ENCODE results near the gene GNG12.
"Not testable (repeated sequence)": the region's sequence is repeated elsewhere in the genome, so short reads cannot be mapped to it uniquely, and the experiment has no call there.

Gene GNG12

GRCh38 chr1:67739361-67739760 lies 93.9 kb downstream of the GNG12 start:
- Histone ChIP-seq H3K4me1 (ENCODE audit: control insufficient read depth, insufficient read depth, low read length) (no peaks in the 10 kb centered on the region), H3K27me3 (ENCODE audit: control insufficient read depth, insufficient read depth, low read length) (no peaks in the 10 kb centered on the region), H3K27ac (ENCODE audit: low read depth, low read length) (no peak overlapping the region), H3K36me3 (ENCODE audit: control insufficient read depth, insufficient read depth, low read length) (no peaks in the 10 kb centered on the region), H3K9ac (ENCODE audit: low read length) (no peak overlapping the region), H3K4me3 (ENCODE audit: low read length) (no peak overlapping the region)

GRCh38 chr1:67738401-67738800 lies 94.9 kb downstream of the GNG12 start:
- no peaks in the 10 kb centered on the region for H3K36me3 ChIP-seq (ENCODE audit: control insufficient read depth, insufficient read depth, low read length)
- no peak overlapping the region for H3K4me3 ChIP-seq (ENCODE audit: low read length)
- H3K27me3 ChIP-seq (ENCODE audit: control insufficient read depth, insufficient read depth, low read length), result no peaks in the 10 kb centered on the region
- H3K4me1 ChIP-seq (ENCODE audit: control insufficient read depth, insufficient read depth, low read length), result no peaks in the 10 kb centered on the region
- no peak overlapping the region for H3K9ac ChIP-seq (ENCODE audit: low read length)
- H3K27ac ChIP-seq (ENCODE audit: low read depth, low read length), result no peak overlapping the region

- Histone ChIP-seq H3K27ac (ENCODE audit: low read depth, low read length) (no peak overlapping the region), H3K4me1 (ENCODE audit: control insufficient read depth, insufficient read depth, low read length) (no peaks in the 10 kb centered on the region), H3K9ac (ENCODE audit: low read length) (no peak overlapping the region), H3K27me3 (ENCODE audit: control insufficient read depth, insufficient read depth, low read length) (no peaks in the 10 kb centered on the region), H3K36me3 (ENCODE audit: control insufficient read depth, insufficient read depth, low read length) (no peaks in the 10 kb centered on the region), H3K4me3 (ENCODE audit: low read length) (no peak overlapping the region)
Observed at GRCh38 chr1:67737875-67738274, 95.4 kb downstream of the GNG12 start.

- Histone ChIP-seq H3K4me1 (ENCODE audit: control insufficient read depth, insufficient read depth, low read length) (no peaks in the 10 kb centered on the region), H3K36me3 (ENCODE audit: control insufficient read depth, insufficient read depth, low read length) (no peaks in the 10 kb centered on the region), H3K27ac (ENCODE audit: low read depth, low read length) (no peak overlapping the region), H3K4me3 (ENCODE audit: low read length) (peak overlapping the region; percentile 3), H3K27me3 (ENCODE audit: control insufficient read depth, insufficient read depth, low read length) (no peaks in the 10 kb centered on the region), H3K9ac (ENCODE audit: low read length) (no peak overlapping the region)
Observed at GRCh38 chr1:67736750-67737149, 96.5 kb downstream of the GNG12 start.

GRCh38 chr1:67735806-67736627 lies 97.2 kb downstream of the GNG12 start:
- peak overlapping the region; percentile 25 for H3K9ac ChIP-seq (ENCODE audit: low read length)
- H3K4me3 ChIP-seq (ENCODE audit: low read length), result peak overlapping the region; percentile 3
- H3K27ac ChIP-seq (ENCODE audit: low read depth, low read length), result no peak overlapping the region
- H3K36me3 ChIP-seq (ENCODE audit: control insufficient read depth, insufficient read depth, low read length), result no peaks in the 10 kb centered on the region
- H3K27me3 ChIP-seq (ENCODE audit: control insufficient read depth, insufficient read depth, low read length), result no peaks in the 10 kb centered on the region
- H3K4me1 ChIP-seq (ENCODE audit: control insufficient read depth, insufficient read depth, low read length), result no peaks in the 10 kb centered on the region

- no peak overlapping the region for H3K27ac ChIP-seq (ENCODE audit: low read depth, low read length)
- no peak overlapping the region for H3K4me3 ChIP-seq (ENCODE audit: low read length)
- no peaks in the 10 kb centered on the region for H3K4me1 ChIP-seq (ENCODE audit: control insufficient read depth, insufficient read depth, low read length)
- H3K36me3 ChIP-seq (ENCODE audit: control insufficient read depth, insufficient read depth, low read length), result no peaks in the 10 kb centered on the region
- H3K27me3 ChIP-seq (ENCODE audit: control insufficient read depth, insufficient read depth, low read length), result no peaks in the 10 kb centered on the region
- no peak overlapping the region for H3K9ac ChIP-seq (ENCODE audit: low read length)
Observed at GRCh38 chr1:67735206-67735605, 98.1 kb downstream of the GNG12 start.

- Histone ChIP-seq H3K27ac (ENCODE audit: low read depth, low read length) (no peak overlapping the region), H3K4me1 (ENCODE audit: control insufficient read depth, insufficient read depth, low read length) (no peaks in the 10 kb centered on the region), H3K4me3 (ENCODE audit: low read length) (no peak overlapping the region), H3K9ac (ENCODE audit: low read length) (no peak overlapping the region), H3K27me3 (ENCODE audit: control insufficient read depth, insufficient read depth, low read length) (no peaks in the 10 kb centered on the region), H3K36me3 (ENCODE audit: control insufficient read depth, insufficient read depth, low read length) (no peaks in the 10 kb centered on the region)
Observed at GRCh38 chr1:67734323-67734690, 99.0 kb downstream of the GNG12 start.

- H3K36me3 ChIP-seq (ENCODE audit: control insufficient read depth, insufficient read depth, low read length), result no peaks in the 10 kb centered on the region
- no peak overlapping the region for H3K27ac ChIP-seq (ENCODE audit: low read depth, low read length)
- no peak overlapping the region for H3K9ac ChIP-seq (ENCODE audit: low read length)
- no peaks in the 10 kb centered on the region for H3K27me3 ChIP-seq (ENCODE audit: control insufficient read depth, insufficient read depth, low read length)
- H3K4me1 ChIP-seq (ENCODE audit: control insufficient read depth, insufficient read depth, low read length), result no peaks in the 10 kb centered on the region
- H3K4me3 ChIP-seq (ENCODE audit: low read length), result no peak overlapping the region
Observed at GRCh38 chr1:67733681-67734322, 99.5 kb downstream of the GNG12 start.

- Histone ChIP-seq H3K4me1 (ENCODE audit: control insufficient read depth, insufficient read depth, low read length) (no peaks in the 10 kb centered on the region), H3K9ac (ENCODE audit: low read length) (no peak overlapping the region), H3K36me3 (ENCODE audit: control insufficient read depth, insufficient read depth, low read length) (no peaks in the 10 kb centered on the region), H3K27me3 (ENCODE audit: control insufficient read depth, insufficient read depth, low read length) (no peaks in the 10 kb centered on the region), H3K27ac (ENCODE audit: low read depth, low read length) (no peak overlapping the region), H3K4me3 (ENCODE audit: low read length) (no peak overlapping the region)
Observed at GRCh38 chr1:67732750-67733151, 100.5 kb downstream of the GNG12 start.

- no peak overlapping the region for H3K4me3 ChIP-seq (ENCODE audit: low read length)
- no peaks in the 10 kb centered on the region for H3K4me1 ChIP-seq (ENCODE audit: control insufficient read depth, insufficient read depth, low read length)
- no peak overlapping the region for H3K9ac ChIP-seq (ENCODE audit: low read length)
- no peak overlapping the region for H3K27ac ChIP-seq (ENCODE audit: low read depth, low read length)
- H3K36me3 ChIP-seq (ENCODE audit: control insufficient read depth, insufficient read depth, low read length), result no peaks in the 10 kb centered on the region
- no peaks in the 10 kb centered on the region for H3K27me3 ChIP-seq (ENCODE audit: control insufficient read depth, insufficient read depth, low read length)
Observed at GRCh38 chr1:67731322-67731721, 101.9 kb downstream of the GNG12 start.

GRCh38 chr1:67730312-67730711 lies 103.0 kb downstream of the GNG12 start:
- not testable (repeated sequence) for H3K9ac ChIP-seq (ENCODE audit: low read length); H3K36me3 ChIP-seq (ENCODE audit: control insufficient read depth, insufficient read depth, low read length); H3K27ac ChIP-seq (ENCODE audit: low read depth, low read length); H3K4me1 ChIP-seq (ENCODE audit: control insufficient read depth, insufficient read depth, low read length); H3K27me3 ChIP-seq (ENCODE audit: control insufficient read depth, insufficient read depth, low read length); H3K4me3 ChIP-seq (ENCODE audit: low read length)

GRCh38 chr1:67729872-67730271 lies 103.4 kb downstream of the GNG12 start:
- no peak overlapping the region for H3K9ac ChIP-seq (ENCODE audit: low read length)
- H3K4me3 ChIP-seq (ENCODE audit: low read length), result no peak overlapping the region
- H3K4me1 ChIP-seq (ENCODE audit: control insufficient read depth, insufficient read depth, low read length), result peaks cover 4% of the 10 kb centered on the region
- H3K36me3 ChIP-seq (ENCODE audit: control insufficient read depth, insufficient read depth, low read length), result no peaks in the 10 kb centered on the region
- H3K27ac ChIP-seq (ENCODE audit: low read depth, low read length), result no peak overlapping the region
- no peaks in the 10 kb centered on the region for H3K27me3 ChIP-seq (ENCODE audit: control insufficient read depth, insufficient read depth, low read length)

GRCh38 chr1:67726224-67726623 lies 107.0 kb downstream of the GNG12 start:
- H3K4me3 ChIP-seq (ENCODE audit: low read length), result no peak overlapping the region
- H3K9ac ChIP-seq (ENCODE audit: low read length), result no peak overlapping the region
- no peak overlapping the region for H3K27ac ChIP-seq (ENCODE audit: low read depth, low read length)
- no peaks in the 10 kb centered on the region for H3K36me3 ChIP-seq (ENCODE audit: control insufficient read depth, insufficient read depth, low read length)
- no peaks in the 10 kb centered on the region for H3K27me3 ChIP-seq (ENCODE audit: control insufficient read depth, insufficient read depth, low read length)
- H3K4me1 ChIP-seq (ENCODE audit: control insufficient read depth, insufficient read depth, low read length), result peaks cover 4% of the 10 kb centered on the region

All from rectal smooth muscle tissue (tissue), 1 donor.